ENCODE measurements around the gene GIMD1. TPM values are rescaled to one million over a fixed set of nuclear protein-coding genes. Genes with fewer than 3 reads are reported as not detected.

Gene GIMD1
- total and polyA plus RNA-seq, 2 experiments from 2014 or later, result not detected

DNA sequence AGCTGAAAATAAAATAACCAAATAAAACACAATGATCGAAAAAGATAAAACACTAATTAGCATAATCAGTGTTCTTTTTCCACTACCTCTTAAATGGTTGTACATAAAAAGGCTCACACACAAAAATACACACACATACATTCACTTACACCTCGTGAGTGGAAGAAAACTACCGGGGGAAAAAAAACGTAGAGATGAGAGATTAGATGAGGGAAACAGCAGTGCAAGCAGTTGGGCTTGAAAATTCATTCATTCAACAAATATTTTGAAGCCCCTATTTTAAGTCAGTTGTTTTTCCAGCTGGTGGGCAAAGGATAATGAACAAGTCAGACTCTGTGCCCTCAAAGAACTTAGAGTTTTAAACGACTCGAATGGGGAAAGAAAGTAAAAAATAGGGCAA lies 53.6 kb downstream of the GIMD1 start:
- H3K27ac ChIP-seq, result peak overlapping the region; percentile 100

DNA sequence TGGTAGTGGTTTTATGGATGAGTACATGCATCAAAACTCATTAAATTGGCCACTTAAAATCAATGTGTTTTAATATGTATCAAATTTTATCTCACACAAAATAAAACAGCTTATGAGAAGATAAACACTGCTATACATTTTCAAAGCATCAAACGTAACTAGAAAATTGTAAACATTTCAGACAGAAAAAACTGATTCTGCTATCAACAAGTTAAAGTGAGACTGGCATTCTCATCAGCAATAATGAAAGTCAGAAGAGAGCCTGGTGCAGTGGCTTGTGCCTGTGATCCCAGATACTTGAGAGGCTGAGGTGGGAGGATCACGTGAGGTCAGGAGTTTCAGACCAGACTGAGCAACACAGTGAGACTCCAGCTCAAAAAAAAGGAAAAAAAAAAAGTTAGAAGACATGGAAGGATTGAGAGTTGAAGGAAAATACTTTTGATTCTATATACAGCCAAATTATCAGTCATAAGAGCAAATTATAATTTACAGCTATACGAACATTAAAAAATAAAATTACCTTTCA lies 55.5 kb downstream of the GIMD1 start:
- no peaks in the 10 kb centered on the region for H3K9me3 ChIP-seq (ENCODE audit: low read depth)
- H3K27ac ChIP-seq, result no peak overlapping the region
- no peak for DNase-seq (ENCODE audit: low read depth in 1 of 2, low spot score in 1 of 2)
- peaks cover 15% of the 10 kb centered on the region for H3K4me1 ChIP-seq (ENCODE audit: low read depth)
- H3K36me3 ChIP-seq, result peaks cover 3% of the 10 kb centered on the region
- H3K4me3 ChIP-seq, result no peak overlapping the region
- no peaks in the 10 kb centered on the region for H3K27me3 ChIP-seq
- TF ChIP-seq, protein P1, sequence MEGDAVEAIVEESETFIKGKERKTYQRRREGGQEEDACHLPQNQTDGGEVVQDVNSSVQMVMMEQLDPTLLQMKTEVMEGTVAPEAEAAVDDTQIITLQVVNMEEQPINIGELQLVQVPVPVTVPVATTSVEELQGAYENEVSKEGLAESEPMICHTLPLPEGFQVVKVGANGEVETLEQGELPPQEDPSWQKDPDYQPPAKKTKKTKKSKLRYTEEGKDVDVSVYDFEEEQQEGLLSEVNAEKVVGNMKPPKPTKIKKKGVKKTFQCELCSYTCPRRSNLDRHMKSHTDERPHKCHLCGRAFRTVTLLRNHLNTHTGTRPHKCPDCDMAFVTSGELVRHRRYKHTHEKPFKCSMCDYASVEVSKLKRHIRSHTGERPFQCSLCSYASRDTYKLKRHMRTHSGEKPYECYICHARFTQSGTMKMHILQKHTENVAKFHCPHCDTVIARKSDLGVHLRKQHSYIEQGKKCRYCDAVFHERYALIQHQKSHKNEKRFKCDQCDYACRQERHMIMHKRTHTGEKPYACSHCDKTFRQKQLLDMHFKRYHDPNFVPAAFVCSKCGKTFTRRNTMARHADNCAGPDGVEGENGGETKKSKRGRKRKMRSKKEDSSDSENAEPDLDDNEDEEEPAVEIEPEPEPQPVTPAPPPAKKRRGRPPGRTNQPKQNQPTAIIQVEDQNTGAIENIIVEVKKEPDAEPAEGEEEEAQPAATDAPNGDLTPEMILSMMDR (IDR thresholded peaks at IDR 0.05; ENCODE audit: low read depth, low read length), result no peak

More for the DNA sequence above, 53.6 kb downstream of the GIMD1 start:
- TF ChIP-seq, protein P1 (IDR thresholded peaks at IDR 0.05; ENCODE audit: low read depth, low read length), result no peak
- Histone ChIP-seq H3K36me3 (peaks cover 3% of the 10 kb centered on the region), H3K27me3 (no peaks in the 10 kb centered on the region), H3K4me1 (ENCODE audit: low read depth) (peaks cover 16% of the 10 kb centered on the region), H3K9me3 (ENCODE audit: low read depth) (no peaks in the 10 kb centered on the region), H3K4me3 (peak overlapping the region; percentile 91)
- DNase-seq (ENCODE audit: low read depth in 1 of 2, low spot score in 1 of 2), result no peak

DNA sequence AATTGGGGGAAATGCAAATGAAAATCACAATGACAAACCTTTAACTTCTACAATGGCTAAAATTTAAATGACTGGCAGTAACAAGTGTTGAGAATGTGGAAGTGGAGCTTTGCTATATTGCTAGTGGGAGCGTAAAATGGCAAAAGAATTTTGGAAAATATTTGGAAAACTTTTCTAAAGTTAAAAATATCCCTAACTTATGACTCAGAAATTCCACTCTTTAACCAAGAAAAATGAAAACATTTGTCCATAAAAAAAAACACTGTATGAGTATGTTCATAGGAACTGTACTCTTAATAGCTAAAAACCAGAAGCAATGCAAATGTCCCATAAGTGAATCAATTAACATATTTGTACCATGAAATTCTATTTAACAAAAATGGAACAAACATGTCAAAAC lies 56.2 kb downstream of the GIMD1 start:
- H3K27me3 ChIP-seq, result no peaks in the 10 kb centered on the region
- TF ChIP-seq, protein P1 (IDR thresholded peaks at IDR 0.05; ENCODE audit: low read depth, low read length), result no peak
- peaks cover 6% of the 10 kb centered on the region for H3K36me3 ChIP-seq
- H3K4me1 ChIP-seq (ENCODE audit: low read depth), result peaks cover 8% of the 10 kb centered on the region
- H3K4me3 ChIP-seq, result no peak overlapping the region
- no peaks in the 10 kb centered on the region for H3K9me3 ChIP-seq (ENCODE audit: low read depth)
- DNase-seq (ENCODE audit: low read depth in 1 of 2, low spot score in 1 of 2), result no peak
- no peak overlapping the region for H3K27ac ChIP-seq

Other genes with a start within 250 kb of the GIMD1 start
- gene TBCK, start 52.6 kb downstream of the GIMD1 start, total RNA-seq, result 34.1 and 36.1 TPM in 2 replicates
- gene TBCK, start 52.6 kb downstream of the GIMD1 start, polyA plus RNA-seq, result 32.6 and 36.9 TPM in 2 replicates
- gene AIMP1, start 52.2 kb downstream of the GIMD1 start, total RNA-seq, result 14.5 and 19.7 TPM in 2 replicates
- 49.1 and 70.5 TPM in 2 replicates for gene AIMP1, start 52.2 kb downstream of the GIMD1 start, polyA plus RNA-seq

All from cardiac muscle cell (in vitro differentiated cells and primary cell).